ENCODE data around the gene IL3RA. TPM values are rescaled to one million over a fixed set of nuclear protein-coding genes. Genes with fewer than 3 reads are reported as not detected.

Gene IL3RA
- total RNA-seq, 3 donors from 2014 or later, result 0.34 to 0.76 (median 0.76) TPM

DNA sequence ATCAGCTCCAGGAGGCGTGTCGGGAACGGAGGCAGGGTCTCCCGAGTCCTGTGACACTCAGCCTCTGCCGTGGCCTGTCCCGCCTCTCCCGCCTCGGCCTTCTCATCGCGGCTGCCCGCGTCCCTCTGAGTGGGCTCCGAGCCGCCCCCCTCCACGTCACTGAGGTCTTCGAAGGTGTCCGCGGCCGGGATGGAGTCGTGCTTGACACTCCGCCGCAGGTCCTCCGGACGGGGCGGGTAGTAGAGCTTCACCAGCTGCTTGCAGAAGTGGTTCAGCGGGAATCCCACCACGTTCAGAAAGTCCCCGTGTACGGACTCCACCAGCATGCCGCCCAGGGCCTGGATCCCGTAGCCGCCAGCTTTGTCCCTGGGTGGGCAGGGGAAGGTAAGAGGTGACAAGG lies 91.2 kb downstream of the IL3RA start:
- Mint-ChIP-seq H3K27me3 (ENCODE audit: low read depth) (no peaks in the 10 kb centered on the region), H3K9me3 (no peaks in the 10 kb centered on the region), H3K36me3 (ENCODE audit: insufficient read depth) (peaks cover 37% of the 10 kb centered on the region), H3K4me3 (no peak overlapping the region), H3K4me1 (ENCODE audit: low read depth) (no peaks in the 10 kb centered on the region)
- DNase-seq, result no peak
- ATAC-seq, result no peak

DNA sequence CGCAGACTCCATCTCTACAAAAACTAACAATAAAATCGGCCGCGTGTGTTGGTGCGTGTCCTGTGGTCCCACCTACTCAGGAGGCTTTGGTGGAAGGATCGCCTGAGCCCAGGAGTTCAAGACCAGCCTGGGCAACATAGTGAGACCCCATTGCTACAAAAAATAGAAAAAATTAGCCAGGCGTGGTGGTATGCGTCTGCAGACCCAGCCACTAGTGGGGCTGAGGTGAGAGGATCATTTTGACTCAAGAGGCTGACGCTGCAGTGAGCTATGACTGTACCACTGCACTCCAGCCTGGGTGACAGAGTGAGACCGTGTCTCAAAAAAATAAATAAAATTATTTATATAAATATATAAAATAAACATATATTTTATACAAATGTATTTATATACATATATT lies 93.9 kb downstream of the IL3RA start:
- Mint-ChIP-seq H3K27me3 (ENCODE audit: low read depth) (no peaks in the 10 kb centered on the region), H3K4me1 (ENCODE audit: low read depth) (no peaks in the 10 kb centered on the region), H3K9me3 (no peaks in the 10 kb centered on the region), H3K36me3 (ENCODE audit: insufficient read depth) (peaks cover 24% of the 10 kb centered on the region), H3K4me3 (no peak overlapping the region)
- ATAC-seq (no peak), DNase-seq (no peak)

Other genes with a start within 250 kb of the IL3RA start
- gene CRLF2, start 124.1 kb upstream of the IL3RA start, total RNA-seq, result under 1 TPM in 2 of 3 donors, not detected in 1; 0.30 to 0.38 TPM
- gene CSF2RA, start 68.0 kb upstream of the IL3RA start, total RNA-seq, result under 1 TPM; 0.20 to 0.98 (median 0.69) TPM
- gene SLC25A6, start 55.3 kb downstream of the IL3RA start, total RNA-seq, result 100 to 1,000 TPM; 518 to 544 (median 518) TPM
- gene ASMTL, start 116.1 kb downstream of the IL3RA start, total RNA-seq, result 10 to 100 TPM; 33.0 to 53.2 (median 36.9) TPM
- gene P2RY8, start 200.4 kb downstream of the IL3RA start, total RNA-seq, result 10 to 100 TPM; 14.4 to 22.2 (median 18.4) TPM